ENCODE results near the gene RSKR. TPM values are rescaled to one million over a fixed set of nuclear protein-coding genes. Genes with fewer than 3 reads are reported as not detected.

The RSKR gene
- total RNA-seq, 4 donors from 2014 or later, result 6.4 to 12.3 (median 9.7) TPM

DNA sequence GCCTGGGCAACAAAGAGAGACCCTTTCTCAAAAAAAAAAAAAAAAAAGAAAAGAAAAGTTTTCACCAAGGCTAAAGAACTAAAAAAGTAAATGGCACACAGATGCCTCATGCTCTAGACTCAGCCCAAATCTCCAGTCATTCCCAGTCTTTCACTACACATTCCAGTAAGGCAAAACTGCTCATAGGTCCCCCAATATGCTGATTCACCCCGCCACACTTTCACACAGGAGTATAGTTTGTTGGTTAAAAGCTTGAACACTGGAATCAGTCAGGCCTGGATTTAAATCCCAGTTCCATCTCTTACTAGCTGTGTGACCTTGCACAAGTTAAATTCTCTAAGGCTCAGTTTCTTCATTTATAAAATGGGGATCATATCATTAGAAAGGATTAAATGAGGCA lies 44.5 kb downstream of the RSKR start:
- TF ChIP-seq, protein P1, sequence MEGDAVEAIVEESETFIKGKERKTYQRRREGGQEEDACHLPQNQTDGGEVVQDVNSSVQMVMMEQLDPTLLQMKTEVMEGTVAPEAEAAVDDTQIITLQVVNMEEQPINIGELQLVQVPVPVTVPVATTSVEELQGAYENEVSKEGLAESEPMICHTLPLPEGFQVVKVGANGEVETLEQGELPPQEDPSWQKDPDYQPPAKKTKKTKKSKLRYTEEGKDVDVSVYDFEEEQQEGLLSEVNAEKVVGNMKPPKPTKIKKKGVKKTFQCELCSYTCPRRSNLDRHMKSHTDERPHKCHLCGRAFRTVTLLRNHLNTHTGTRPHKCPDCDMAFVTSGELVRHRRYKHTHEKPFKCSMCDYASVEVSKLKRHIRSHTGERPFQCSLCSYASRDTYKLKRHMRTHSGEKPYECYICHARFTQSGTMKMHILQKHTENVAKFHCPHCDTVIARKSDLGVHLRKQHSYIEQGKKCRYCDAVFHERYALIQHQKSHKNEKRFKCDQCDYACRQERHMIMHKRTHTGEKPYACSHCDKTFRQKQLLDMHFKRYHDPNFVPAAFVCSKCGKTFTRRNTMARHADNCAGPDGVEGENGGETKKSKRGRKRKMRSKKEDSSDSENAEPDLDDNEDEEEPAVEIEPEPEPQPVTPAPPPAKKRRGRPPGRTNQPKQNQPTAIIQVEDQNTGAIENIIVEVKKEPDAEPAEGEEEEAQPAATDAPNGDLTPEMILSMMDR (IDR thresholded peaks at IDR 0.05; ENCODE audit: low read depth), result no peak

DNA sequence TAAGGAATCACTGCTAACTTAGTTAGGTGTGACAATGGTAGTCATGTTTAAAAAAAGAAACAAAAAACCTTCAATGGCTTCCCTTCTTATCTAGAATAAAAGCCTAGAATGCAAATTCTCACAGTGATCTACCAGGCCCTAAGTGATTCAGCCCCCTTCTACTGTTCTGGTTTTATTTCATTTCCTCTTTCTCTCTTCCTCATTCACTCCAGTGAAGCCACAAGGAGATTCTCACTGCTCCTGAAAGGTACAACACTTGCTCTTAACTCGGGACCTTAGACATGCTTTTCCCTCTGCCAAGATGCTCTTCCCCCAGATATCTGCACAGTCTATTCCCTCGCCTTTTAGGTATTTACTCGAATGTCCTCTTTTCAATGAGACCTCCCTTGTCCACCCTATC lies 46.4 kb downstream of the RSKR start:
- TF ChIP-seq, protein P1 (IDR thresholded peaks at IDR 0.05; ENCODE audit: low read depth), result no peak

DNA sequence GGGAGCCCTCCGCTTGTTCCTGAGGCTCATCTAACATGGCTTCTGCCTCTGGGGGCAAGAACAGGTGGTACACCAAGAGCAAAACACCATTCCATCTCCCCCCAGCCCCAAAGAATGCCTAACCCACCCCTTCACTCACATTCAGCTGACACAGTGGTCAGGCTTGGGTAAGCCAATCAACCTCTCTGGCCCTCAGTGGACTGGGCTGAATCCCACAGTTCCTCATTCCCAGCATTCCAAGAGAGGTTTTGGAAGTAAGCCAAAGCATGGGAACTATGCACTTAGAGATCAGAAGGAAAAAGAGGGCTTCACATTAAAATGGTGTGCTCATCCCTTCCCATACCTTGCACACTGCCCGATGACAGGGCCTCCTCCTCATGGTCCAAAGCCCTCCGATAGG lies 50.5 kb downstream of the RSKR start:
- TF ChIP-seq, protein P1 (IDR thresholded peaks at IDR 0.05; ENCODE audit: low read depth), result no peak

Other genes with a start within 250 kb of the RSKR start
- gene SEBOX, start 249.0 kb downstream of the RSKR start, total RNA-seq, result not detected
- 1 to 10 TPM in 1 of 4 donors, under 1 TPM in 1, not detected in 2; 0.85 to 2.6 TPM for gene VTN, start 243.9 kb downstream of the RSKR start, total RNA-seq
- 1 to 10 TPM; 3.8 to 7.7 (median 5.9) TPM for gene SARM1, start 242.5 kb downstream of the RSKR start, total RNA-seq
- 10 to 100 TPM in 3 of 4 donors, 1 to 10 TPM in 1; 7.3 to 16.3 (median 13.1) TPM for gene SLC46A1, start 208.0 kb downstream of the RSKR start, total RNA-seq
- not detected for gene SLC13A2, start 140.5 kb downstream of the RSKR start, total RNA-seq
- gene FOXN1, start 107.8 kb downstream of the RSKR start, total RNA-seq, result not detected
- 10 to 100 TPM; 15.7 to 26.5 (median 20.8) TPM for gene UNC119, start 61.6 kb downstream of the RSKR start, total RNA-seq
- 10 to 100 TPM; 34.9 to 86.7 (median 46.9) TPM for gene PIGS, start 42.7 kb downstream of the RSKR start, total RNA-seq
- gene ALDOC, start 37.3 kb downstream of the RSKR start, total RNA-seq, result 100 to 1,000 TPM in 2 of 4 donors, 10 to 100 TPM in 2; 29.4 to 355 (median 71.1) TPM
- 1 to 10 TPM; 1.1 to 9.0 (median 4.7) TPM for gene SPAG5, start 15.2 kb downstream of the RSKR start, total RNA-seq
- gene BLTP2, start 31.0 kb upstream of the RSKR start, total RNA-seq, result 100 to 1,000 TPM in 2 of 4 donors, 10 to 100 TPM in 2; 90.7 to 148 (median 116) TPM
- gene SDF2, start 47.7 kb upstream of the RSKR start, total RNA-seq, result 10 to 100 TPM; 37.4 to 43.7 (median 39.1) TPM
- gene SUPT6H, start 48.0 kb upstream of the RSKR start, total RNA-seq, result 10 to 100 TPM; 52.2 to 69.5 (median 61.4) TPM
- 1 to 10 TPM in 3 of 4 donors, not detected in 1; 2.0 to 8.5 (median 2.4) TPM for gene PROCA1, start 97.7 kb upstream of the RSKR start, total RNA-seq
- 100 to 1,000 TPM in 1 of 4 donors, 10 to 100 TPM in 3; 43.0 to 133 (median 98.7) TPM for gene RAB34, start 103.7 kb upstream of the RSKR start, total RNA-seq
- 100 to 1,000 TPM; 468 to 848 (median 543) TPM for gene RPL23A, start 105.8 kb upstream of the RSKR start, total RNA-seq
- gene TLCD1, start 112.0 kb upstream of the RSKR start, total RNA-seq, result 1 to 10 TPM in 3 of 4 donors, not detected in 1; 1.5 to 2.5 (median 1.6) TPM
- 1 to 10 TPM; 2.2 to 4.5 (median 2.9) TPM for gene NEK8, start 114.6 kb upstream of the RSKR start, total RNA-seq
- gene TRAF4, start 129.8 kb upstream of the RSKR start, total RNA-seq, result 1 to 10 TPM; 2.5 to 8.3 (median 5.2) TPM
- 10 to 100 TPM in 2 of 4 donors, 1 to 10 TPM in 2; 6.6 to 30.0 (median 12.1) TPM for gene FAM222B, start 228.6 kb upstream of the RSKR start, total RNA-seq
- 10 to 100 TPM; 22.7 to 34.2 (median 25.0) TPM for gene ERAL1, start 240.8 kb upstream of the RSKR start, total RNA-seq

Measured in subcutaneous adipose tissue (tissue), 4 donors.